ENCODE data around the gene RHOT1.
"Not testable (repeated sequence)": the region's sequence is repeated elsewhere in the genome, so short reads cannot be mapped to it uniquely, and the experiment has no call there.

The RHOT1 gene

GRCh38 chr17:32240750-32241149, 98.4 kb downstream of the RHOT1 start:
- DNase-seq, result peak; percentile 21

- no peak for DNase-seq
These were observed 99.3 kb downstream of the RHOT1 start for GRCh38 chr17:32241640-32242039.

GRCh38 chr17:32249475-32249874, 107.2 kb downstream of the RHOT1 start:
- DNase-seq, result no peak

GRCh38 chr17:32253117-32253611, 110.9 kb downstream of the RHOT1 start:
- DNase-seq, result peak; percentile 64

GRCh38 chr17:32256012-32256700, 113.9 kb downstream of the RHOT1 start:
- no peak for DNase-seq

GRCh38 chr17:32256701-32257019, 114.4 kb downstream of the RHOT1 start:
- no peak for DNase-seq

GRCh38 chr17:32258383-32259140, 116.3 kb downstream of the RHOT1 start:
- DNase-seq, result peak; percentile 6

GRCh38 chr17:32259586-32259985, 117.3 kb downstream of the RHOT1 start:
- peak; percentile 19 for DNase-seq

GRCh38 chr17:32261417-32261736, 119.1 kb downstream of the RHOT1 start:
- DNase-seq, result peak; percentile 9

- no peak for DNase-seq
These were observed 119.7 kb downstream of the RHOT1 start for GRCh38 chr17:32261936-32262510.

GRCh38 chr17:32263515-32263914, 121.2 kb downstream of the RHOT1 start:
- not testable (repeated sequence) for DNase-seq

GRCh38 chr17:32264140-32264799, 122.0 kb downstream of the RHOT1 start:
- DNase-seq, result no peak

- DNase-seq, result no peak
These were observed 122.5 kb downstream of the RHOT1 start for GRCh38 chr17:32264823-32265191.

- DNase-seq, result no peak
These were observed 123.1 kb downstream of the RHOT1 start, which contains the start of gene RHBDL3 for GRCh38 chr17:32265192-32265923. Gene RHBDL3 (plus strand): TSS chr17:32265832. CDS start chr17:32266190, 358 bp downstream.

GRCh38 chr17:32266051-32266388, 123.7 kb downstream of the RHOT1 start:
- no peak for DNase-seq

GRCh38 chr17:32266389-32267301, 124.3 kb downstream of the RHOT1 start:
- DNase-seq, result no peak

- no peak for DNase-seq
These were observed 125.4 kb downstream of the RHOT1 start for GRCh38 chr17:32267690-32268205.

- DNase-seq, result no peak
These were observed 126.5 kb downstream of the RHOT1 start for GRCh38 chr17:32268734-32269288.

GRCh38 chr17:32269377-32269776, 127.1 kb downstream of the RHOT1 start:
- DNase-seq, result no peak

- no peak for DNase-seq
These were observed 129.5 kb downstream of the RHOT1 start for GRCh38 chr17:32271844-32272243.

GRCh38 chr17:32274101-32274500, 131.8 kb downstream of the RHOT1 start:
- DNase-seq, result no peak

All from fibroblast of skin of abdomen (primary cell).